H9 (cell line): ENCODE data around the gene PLEKHN1. TPM values are rescaled to one million over a fixed set of nuclear protein-coding genes. Genes with fewer than 3 reads are reported as not detected.

Experiments
- DNase-seq: peaks from one replicate; pipeline ENCODE4 v3.0.0-alpha.2; 2017
- H2AFZ ChIP-seq: one replicate; pipeline ENCODE4 v1.6.1; 2013; ENCODE audit warnings: mild to moderate bottlenecking, low read length, control low read depth, moderate library complexity
- H2AK5ac ChIP-seq: 2 replicates; pipeline ENCODE4 v1.6.1; 2013; ENCODE audit warnings: low read length, control low read depth, mixed read lengths; ENCODE audit not compliant: insufficient read length
- H2BK120ac ChIP-seq: one replicate; pipeline ENCODE4 v1.6.1; 2013; ENCODE audit warnings: low read depth, mild to moderate bottlenecking, low read length, control low read depth, inconsistent platforms; ENCODE audit not compliant: poor library complexity, severe bottlenecking
- H2BK12ac ChIP-seq: 2 replicates; pipeline ENCODE4 v1.6.1; 2013; ENCODE audit warnings: low read length, control low read depth, mixed read lengths, low read depth; ENCODE audit not compliant: insufficient read length
- H2BK15ac ChIP-seq: 2 replicates; pipeline ENCODE4 v1.6.1; 2013; ENCODE audit warnings: low read depth, low read length, control low read depth
- H2BK20ac ChIP-seq: one replicate; pipeline ENCODE4 v1.6.1; 2013; ENCODE audit warnings: low read depth, mild to moderate bottlenecking, low read length, control low read depth, inconsistent platforms; ENCODE audit not compliant: poor library complexity, severe bottlenecking
- H2BK5ac ChIP-seq: 2 replicates; pipeline ENCODE4 v1.6.1; 2013; ENCODE audit warnings: low read length, control low read depth, mixed read lengths; ENCODE audit not compliant: insufficient read length
- H3K14ac ChIP-seq: 2 replicates; pipeline ENCODE4 v1.6.1; 2013; ENCODE audit warnings: low read length, control low read depth; ENCODE audit not compliant: insufficient read depth
- H3K18ac ChIP-seq: 2 replicates; pipeline ENCODE4 v1.6.1; 2013; ENCODE audit warnings: low read depth, mild to moderate bottlenecking, mixed read lengths, low read length, control low read depth; ENCODE audit not compliant: insufficient read length
- H3K23ac ChIP-seq: 2 replicates; pipeline ENCODE4 v1.6.1; 2013; ENCODE audit warnings: low read length, control low read depth, mixed read lengths, low read depth; ENCODE audit not compliant: insufficient read length
- H3K23me2 ChIP-seq: 2 replicates; pipeline ENCODE4 v1.6.1; 2013; ENCODE audit warnings: low read depth, mild to moderate bottlenecking, mixed read lengths, low read length, control low read depth; ENCODE audit not compliant: insufficient read length, poor library complexity, severe bottlenecking
- H3K27ac ChIP-seq: 2 replicates; pipeline ENCODE4 v1.5.1; 2013; ENCODE audit warnings: low read length, control low read depth, mixed read lengths, low read depth; ENCODE audit not compliant: insufficient read length
- H3K27me3 ChIP-seq: 2 replicates; pipeline ENCODE4 v1.6.1; 2013; ENCODE audit warnings: low read length, control low read depth, inconsistent platforms; ENCODE audit not compliant: insufficient read depth
- H3K4ac ChIP-seq: 2 replicates; pipeline ENCODE4 v1.6.1; 2013; ENCODE audit warnings: low read depth, mild to moderate bottlenecking, control low read depth, inconsistent platforms, low read length, moderate library complexity
- H3K4me1 ChIP-seq: 2 replicates; pipeline ENCODE4 v1.6.1; 2013; ENCODE audit warnings: low read length, control low read depth, inconsistent platforms; ENCODE audit not compliant: insufficient read depth
- H3K4me2 ChIP-seq: 2 replicates; pipeline ENCODE4 v1.6.1; 2013; ENCODE audit warnings: low read length, control low read depth, mixed read lengths; ENCODE audit not compliant: insufficient read length, insufficient read depth
- H3K56ac ChIP-seq: 2 replicates; pipeline ENCODE4 v1.6.1; 2013; ENCODE audit warnings: low read depth, mild to moderate bottlenecking, mixed read lengths, low read length, control low read depth; ENCODE audit not compliant: insufficient read length
- H3K79me1 ChIP-seq: 2 replicates; pipeline ENCODE4 v1.6.1; 2013; ENCODE audit warnings: low read depth, mild to moderate bottlenecking, moderate library complexity, low read length, control low read depth, inconsistent platforms; ENCODE audit not compliant: insufficient read depth, poor library complexity, severe bottlenecking
- H3K79me2 ChIP-seq: 2 replicates; pipeline ENCODE4 v1.6.1; 2013; ENCODE audit warnings: low read length, control low read depth, inconsistent platforms; ENCODE audit not compliant: insufficient read depth
- H3K9ac ChIP-seq: 2 replicates; pipeline ENCODE4 v1.6.1; 2013; ENCODE audit warnings: low read length, control low read depth, mixed read lengths; ENCODE audit not compliant: insufficient read length; ENCODE audit errors: extremely low read depth
- H3K9me3 ChIP-seq: one replicate; pipeline ENCODE4 v1.6.1; 2013; ENCODE audit warnings: low read depth, low read length, inconsistent platforms; ENCODE audit not compliant: control insufficient read depth
- H3T11ph ChIP-seq: one replicate; pipeline ENCODE4 v1.6.1; 2013; ENCODE audit warnings: mild to moderate bottlenecking, low read length, control low read depth, inconsistent platforms
- H4K20me1 ChIP-seq: one replicate; pipeline ENCODE4 v1.6.1; 2013; ENCODE audit not compliant: control insufficient read depth, insufficient read length, insufficient read depth
- H4K5ac ChIP-seq: 2 replicates; pipeline ENCODE4 v1.6.1; 2013; ENCODE audit warnings: low read depth, mild to moderate bottlenecking, mixed read lengths, low read length, control low read depth; ENCODE audit not compliant: insufficient read length
- H4K8ac ChIP-seq: replicated peaks from 2 replicates; pipeline ENCODE4 v1.6.1; 2013; ENCODE audit warnings: low read length, control low read depth, mixed read lengths, low read depth; ENCODE audit not compliant: insufficient read length
- H4K91ac ChIP-seq: 2 replicates; pipeline ENCODE4 v1.6.1; 2013; ENCODE audit warnings: low read depth, mild to moderate bottlenecking, moderate library complexity, mixed read lengths, low read length, control low read depth; ENCODE audit not compliant: insufficient read length
- H3K27ac Mint-ChIP-seq, 3 experiments: 2 replicates in 2 of 3; 3 replicates in 1 of 3; pipeline ENCODE4 v1.8.0; 2020 to 2021; ENCODE audit warnings: mixed read lengths in 3 of 3, mild to moderate bottlenecking in 1 of 3, moderate library complexity in 1 of 3
- H3K27me3 Mint-ChIP-seq: 2 replicates; pipeline ENCODE4 v1.8.0; 2021; ENCODE audit warnings: low read depth, mild to moderate bottlenecking, moderate library complexity, mixed read lengths
- H3K36me3 Mint-ChIP-seq, 3 experiments: 2 replicates in 2 of 3; 3 replicates in 1 of 3; pipeline ENCODE4 v1.8.0; 2020 to 2021; ENCODE audit warnings: low read depth in 3 of 3, mixed read lengths in 3 of 3; ENCODE audit not compliant: insufficient read depth in 1 of 3
- H3K4me1 Mint-ChIP-seq, 2 experiments: 2 replicates each; pipeline ENCODE4 v1.8.0; 2020; ENCODE audit warnings: mixed read lengths in 2 of 2
- H3K4me3 Mint-ChIP-seq, 2 experiments: 2 replicates in 1 of 2; 3 replicates in 1 of 2; pipeline ENCODE4 v1.8.0; 2020 to 2021; ENCODE audit warnings: mild to moderate bottlenecking in 2 of 2, mixed read lengths in 2 of 2, moderate library complexity in 1 of 2
- H3K9me3 Mint-ChIP-seq, 2 experiments: 2 replicates in 1 of 2; 3 replicates in 1 of 2; pipeline ENCODE4 v1.8.0; 2020; ENCODE audit warnings: mild to moderate bottlenecking in 2 of 2, mixed read lengths in 2 of 2, moderate library complexity in 1 of 2
- WGBS: extraction: QIAGEN DNeasy Blood & Tissue Kit; methylation state at CpG from one replicate; pipeline ENCODE4 v1.1.7; 2013; ENCODE audit warnings: missing lambda C conversion rate, low lambda C conversion rate, mixed read lengths; ENCODE audit not compliant: insufficient read length; ENCODE audit errors: extremely low coverage; 5-methylcytosine and 5-hydroxymethylcytosine counted together
- total RNA-seq: library from RNA; stranded (reverse); gene quantifications from 2 replicates; pipeline ENCODE4 v1.2.1, GENCODE V29; 2021
- TF ChIP-seq, protein P1 (sequence below): fragments of 200-600 bp; sonication (generic); conservative IDR thresholded peaks from 3 replicates; pipeline ENCODE4 v1.8.0; 2021; ENCODE audit warnings: antibody characterized with exemption, mild to moderate bottlenecking

PLEKHN1 gene
- total RNA-seq, 1 experiment from 2014 or later = 3.0 TPM

DNA sequence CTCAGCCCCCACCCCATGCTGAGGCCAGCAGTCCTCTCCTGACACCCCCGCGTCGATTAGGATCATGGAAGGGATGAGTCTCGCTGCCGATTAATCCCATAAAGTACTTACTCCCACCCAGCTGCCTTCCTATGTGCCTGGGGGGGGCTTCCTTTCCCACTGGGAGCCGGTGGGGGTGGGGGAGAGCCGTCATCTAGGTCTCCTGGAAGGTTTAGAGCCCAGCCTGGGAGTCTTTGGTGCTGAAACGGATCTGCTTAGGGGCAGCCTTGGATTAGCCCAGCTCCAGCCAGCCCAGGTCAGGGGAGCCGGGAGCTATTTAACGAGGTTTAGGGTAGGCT lies 32.7 kb upstream of the PLEKHN1 start:
- no peaks in the 10 kb centered on the region for H3K4me1 ChIP-seq
- WGBS = no CpG with 5 or more reads among the region's 10 CpGs
- no peak overlapping the region for H3K27ac ChIP-seq
- peaks cover 5% of the 10 kb centered on the region for H4K20me1 ChIP-seq
- H3K23me2 ChIP-seq = no peaks in the 10 kb centered on the region
- H3K14ac ChIP-seq = no peak overlapping the region
- H2BK5ac ChIP-seq = no peak overlapping the region
- H2BK120ac ChIP-seq = no peak overlapping the region
- no peak overlapping the region for H3K23ac ChIP-seq
- Mint-ChIP-seq H3K9me3 (peaks cover 0 to 2% of the 10 kb centered on the region in 2 experiments; a peak in 1 of 5 replicates), H3K27me3 (peaks cover 87% of the 10 kb centered on the region), H3K4me3 (no peak overlapping the region), H3K36me3 (peaks cover 0 to 3% (median 2%) of the 10 kb centered on the region in 3 experiments; a peak in 2 of 7 replicates), H3K27ac (no peak overlapping the region), H3K4me1 (peaks cover 6 to 40% of the 10 kb centered on the region in 2 experiments)
- no peaks in the 10 kb centered on the region for H3K79me1 ChIP-seq
- no peaks in the 10 kb centered on the region for H3K79me2 ChIP-seq
- peaks cover 56% of the 10 kb centered on the region for H3K27me3 ChIP-seq
- no peak overlapping the region for H2BK12ac ChIP-seq
- no peak overlapping the region for H4K8ac ChIP-seq
- no peak overlapping the region for H2BK20ac ChIP-seq
- no peak overlapping the region for H3K18ac ChIP-seq
- no peaks in the 10 kb centered on the region for H3K9me3 ChIP-seq
- no peak overlapping the region for H2AK5ac ChIP-seq
- no peak overlapping the region for H3K9ac ChIP-seq
- H4K91ac ChIP-seq = no peak overlapping the region
- no peak overlapping the region for H4K5ac ChIP-seq
- H3K4ac ChIP-seq = no peak overlapping the region
- H3K4me2 ChIP-seq = no peak overlapping the region
- DNase-seq = no peak
- H2BK15ac ChIP-seq = no peak overlapping the region
- TF ChIP-seq, protein P1, sequence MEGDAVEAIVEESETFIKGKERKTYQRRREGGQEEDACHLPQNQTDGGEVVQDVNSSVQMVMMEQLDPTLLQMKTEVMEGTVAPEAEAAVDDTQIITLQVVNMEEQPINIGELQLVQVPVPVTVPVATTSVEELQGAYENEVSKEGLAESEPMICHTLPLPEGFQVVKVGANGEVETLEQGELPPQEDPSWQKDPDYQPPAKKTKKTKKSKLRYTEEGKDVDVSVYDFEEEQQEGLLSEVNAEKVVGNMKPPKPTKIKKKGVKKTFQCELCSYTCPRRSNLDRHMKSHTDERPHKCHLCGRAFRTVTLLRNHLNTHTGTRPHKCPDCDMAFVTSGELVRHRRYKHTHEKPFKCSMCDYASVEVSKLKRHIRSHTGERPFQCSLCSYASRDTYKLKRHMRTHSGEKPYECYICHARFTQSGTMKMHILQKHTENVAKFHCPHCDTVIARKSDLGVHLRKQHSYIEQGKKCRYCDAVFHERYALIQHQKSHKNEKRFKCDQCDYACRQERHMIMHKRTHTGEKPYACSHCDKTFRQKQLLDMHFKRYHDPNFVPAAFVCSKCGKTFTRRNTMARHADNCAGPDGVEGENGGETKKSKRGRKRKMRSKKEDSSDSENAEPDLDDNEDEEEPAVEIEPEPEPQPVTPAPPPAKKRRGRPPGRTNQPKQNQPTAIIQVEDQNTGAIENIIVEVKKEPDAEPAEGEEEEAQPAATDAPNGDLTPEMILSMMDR = no peak
- no peak overlapping the region for H3K56ac ChIP-seq
- H3T11ph ChIP-seq = no peak overlapping the region
- H2AFZ ChIP-seq = no peak overlapping the region
